ENCODE data around the gene ENOSF1.

DNA sequence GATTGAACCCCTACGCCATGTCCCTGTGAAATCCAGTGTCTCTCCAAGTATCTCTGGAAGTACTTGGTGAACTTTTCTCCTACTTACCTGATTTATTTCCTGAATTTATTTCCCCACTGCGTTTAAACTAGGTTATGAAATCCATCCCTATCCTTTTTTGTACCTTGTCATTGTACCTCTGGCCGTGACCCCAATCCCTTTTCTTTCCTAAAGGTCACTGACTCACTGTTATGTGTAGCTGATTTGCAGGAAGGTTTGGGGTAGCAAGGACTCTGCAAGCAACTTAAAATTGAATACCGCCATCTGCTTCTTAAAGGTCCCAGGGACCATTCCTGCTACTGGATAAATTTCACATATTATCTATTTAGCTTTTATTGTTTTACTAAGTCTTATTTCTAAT lies 4.6 kb upstream of the ENOSF1 start:
- TF ChIP-seq, protein P1, sequence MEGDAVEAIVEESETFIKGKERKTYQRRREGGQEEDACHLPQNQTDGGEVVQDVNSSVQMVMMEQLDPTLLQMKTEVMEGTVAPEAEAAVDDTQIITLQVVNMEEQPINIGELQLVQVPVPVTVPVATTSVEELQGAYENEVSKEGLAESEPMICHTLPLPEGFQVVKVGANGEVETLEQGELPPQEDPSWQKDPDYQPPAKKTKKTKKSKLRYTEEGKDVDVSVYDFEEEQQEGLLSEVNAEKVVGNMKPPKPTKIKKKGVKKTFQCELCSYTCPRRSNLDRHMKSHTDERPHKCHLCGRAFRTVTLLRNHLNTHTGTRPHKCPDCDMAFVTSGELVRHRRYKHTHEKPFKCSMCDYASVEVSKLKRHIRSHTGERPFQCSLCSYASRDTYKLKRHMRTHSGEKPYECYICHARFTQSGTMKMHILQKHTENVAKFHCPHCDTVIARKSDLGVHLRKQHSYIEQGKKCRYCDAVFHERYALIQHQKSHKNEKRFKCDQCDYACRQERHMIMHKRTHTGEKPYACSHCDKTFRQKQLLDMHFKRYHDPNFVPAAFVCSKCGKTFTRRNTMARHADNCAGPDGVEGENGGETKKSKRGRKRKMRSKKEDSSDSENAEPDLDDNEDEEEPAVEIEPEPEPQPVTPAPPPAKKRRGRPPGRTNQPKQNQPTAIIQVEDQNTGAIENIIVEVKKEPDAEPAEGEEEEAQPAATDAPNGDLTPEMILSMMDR (IDR thresholded peaks at IDR 0.05) = no peak
- TF ChIP-seq POLR2A (IDR thresholded peaks at IDR 0.05) = no peak

Measured in right lobe of liver (tissue), 4 donors.